ENCODE data around the gene FSHR.

FSHR gene

DNA sequence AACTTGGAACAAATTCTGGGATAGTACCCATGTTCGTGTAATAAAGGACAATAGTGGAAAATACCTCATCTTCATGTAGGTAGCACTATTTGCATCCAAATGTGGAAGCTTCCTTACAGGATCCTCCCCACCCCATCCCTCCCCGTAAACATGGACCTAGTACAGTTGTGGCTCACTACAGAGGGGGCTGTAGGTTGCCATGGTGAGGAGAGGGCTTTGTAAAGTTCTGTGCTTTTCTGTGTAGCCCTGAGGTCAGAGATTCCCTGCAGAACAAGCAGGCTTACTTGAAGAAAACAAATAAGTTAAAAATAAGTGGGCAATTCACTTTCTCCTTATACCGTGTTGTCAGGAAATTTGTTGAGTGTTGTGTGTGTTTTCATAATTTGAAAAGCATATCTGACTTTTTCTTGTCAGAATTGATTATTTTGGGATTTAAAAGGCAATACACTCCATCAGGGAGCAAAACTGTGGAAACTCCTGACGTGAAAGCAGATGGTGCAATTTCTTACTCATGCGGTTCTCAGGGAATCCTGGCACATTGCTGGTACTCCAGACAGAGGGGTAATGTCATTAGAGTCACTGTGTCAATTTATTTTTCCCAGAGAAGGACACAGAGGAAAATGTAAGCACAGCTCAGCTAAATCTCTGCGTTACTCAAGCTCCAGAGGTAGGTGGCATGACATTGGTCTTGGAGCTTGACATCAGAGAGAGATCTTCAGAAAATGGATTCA lies 224.6 kb downstream of the FSHR start:
- FAIRE-seq (no peak), DNase-seq (ENCODE audit: extremely low spot score, insufficient read length, low read depth) (no peak)

DNA sequence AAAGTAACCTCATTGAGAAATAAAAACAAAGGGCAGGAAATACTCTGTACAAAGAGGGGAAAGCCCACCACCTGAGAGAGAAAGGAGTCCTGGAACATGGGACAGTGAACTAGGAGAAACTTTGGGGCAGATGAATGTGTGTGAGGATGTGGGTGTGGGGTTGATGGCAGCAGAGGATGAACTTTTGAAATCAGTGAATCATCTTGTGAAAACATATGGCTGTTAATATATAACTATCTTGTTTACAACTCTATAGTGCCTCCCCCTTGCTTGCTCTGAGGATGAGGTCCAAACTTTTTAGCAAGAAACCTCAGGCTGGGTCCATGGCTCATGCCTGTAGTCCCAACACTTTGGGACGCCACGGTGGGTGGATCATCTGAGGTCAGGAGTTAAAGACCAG lies 227.0 kb downstream of the FSHR start:
- DNase-seq (ENCODE audit: extremely low spot score, insufficient read length, low read depth) (no peak), FAIRE-seq (no peak)

DNA sequence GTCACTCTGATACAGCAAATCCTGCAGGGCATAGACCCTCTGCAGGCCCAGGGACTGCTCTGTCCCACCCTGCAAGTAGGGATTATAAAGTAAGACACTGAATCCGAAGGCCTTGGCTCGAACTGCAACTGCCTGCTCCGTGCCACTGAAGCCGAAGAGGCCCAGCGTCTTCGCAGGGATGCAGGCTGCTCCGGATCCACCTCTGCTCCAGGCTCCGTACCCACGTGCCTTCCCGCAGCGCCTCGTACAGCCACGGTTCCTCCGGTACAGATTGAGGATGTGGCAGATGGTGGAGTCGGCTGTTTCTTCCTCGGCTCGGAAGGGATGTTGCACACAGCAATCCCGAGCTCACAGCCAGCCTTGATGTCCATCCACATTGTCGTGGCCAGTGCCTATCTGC lies 238.4 kb downstream of the FSHR start:
- FAIRE-seq (no peak), DNase-seq (ENCODE audit: extremely low spot score, insufficient read length, low read depth) (no peak)

DNA sequence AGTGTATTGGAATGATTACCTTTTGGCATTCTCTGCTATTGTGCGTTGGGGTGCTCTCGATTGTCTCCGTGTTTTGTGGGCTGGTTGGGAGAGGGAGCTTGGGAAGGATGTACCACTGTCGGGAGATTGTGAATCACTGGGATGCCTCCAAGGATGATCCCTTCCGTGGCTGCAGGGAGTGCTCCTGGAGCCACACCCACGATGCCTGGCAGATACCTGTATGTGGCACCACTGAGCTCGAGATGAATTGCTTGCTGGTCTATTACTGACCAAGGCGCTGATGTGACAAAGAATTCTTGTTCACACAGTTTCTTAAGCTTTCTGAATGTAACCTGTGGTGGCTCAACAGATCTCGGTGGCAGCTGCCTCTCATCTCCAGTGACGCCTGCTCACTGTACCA lies 239.1 kb downstream of the FSHR start:
- DNase-seq (ENCODE audit: extremely low spot score, insufficient read length, low read depth) (no peak), FAIRE-seq (no peak)

DNA sequence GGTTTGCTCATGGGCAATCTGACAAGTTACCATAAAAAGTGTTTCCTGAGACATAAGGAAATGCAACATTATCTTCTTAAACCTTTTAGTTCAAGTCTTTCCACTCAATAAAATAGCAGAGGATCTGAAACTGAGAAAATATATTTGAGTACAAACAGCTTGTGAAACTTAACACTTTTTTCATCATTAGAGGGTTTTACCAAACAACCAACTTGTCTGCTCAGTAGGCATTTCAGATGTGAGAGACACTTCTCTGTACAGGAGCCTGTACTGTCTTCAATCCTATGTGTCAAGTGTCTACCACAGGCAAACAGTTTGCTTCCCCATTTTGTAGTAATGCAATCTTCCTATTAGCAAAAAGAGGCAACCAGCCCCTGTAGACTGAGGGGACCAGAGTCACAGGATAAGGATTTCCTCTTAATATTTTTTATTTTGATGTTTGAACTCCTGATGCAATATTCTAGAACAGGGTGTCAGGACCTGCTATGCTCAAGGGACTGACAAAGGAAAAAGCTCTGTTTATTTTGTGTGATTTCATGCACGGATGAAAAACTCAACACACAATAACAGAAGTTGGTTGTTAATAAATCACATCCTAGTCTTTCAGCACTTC lies 239.7 kb downstream of the FSHR start:
- DNase-seq (ENCODE audit: extremely low spot score, insufficient read length, low read depth) (no peak), FAIRE-seq (peak; percentile 54)
